ENCODE data around the gene ZBTB44.

Gene ZBTB44

DNA sequence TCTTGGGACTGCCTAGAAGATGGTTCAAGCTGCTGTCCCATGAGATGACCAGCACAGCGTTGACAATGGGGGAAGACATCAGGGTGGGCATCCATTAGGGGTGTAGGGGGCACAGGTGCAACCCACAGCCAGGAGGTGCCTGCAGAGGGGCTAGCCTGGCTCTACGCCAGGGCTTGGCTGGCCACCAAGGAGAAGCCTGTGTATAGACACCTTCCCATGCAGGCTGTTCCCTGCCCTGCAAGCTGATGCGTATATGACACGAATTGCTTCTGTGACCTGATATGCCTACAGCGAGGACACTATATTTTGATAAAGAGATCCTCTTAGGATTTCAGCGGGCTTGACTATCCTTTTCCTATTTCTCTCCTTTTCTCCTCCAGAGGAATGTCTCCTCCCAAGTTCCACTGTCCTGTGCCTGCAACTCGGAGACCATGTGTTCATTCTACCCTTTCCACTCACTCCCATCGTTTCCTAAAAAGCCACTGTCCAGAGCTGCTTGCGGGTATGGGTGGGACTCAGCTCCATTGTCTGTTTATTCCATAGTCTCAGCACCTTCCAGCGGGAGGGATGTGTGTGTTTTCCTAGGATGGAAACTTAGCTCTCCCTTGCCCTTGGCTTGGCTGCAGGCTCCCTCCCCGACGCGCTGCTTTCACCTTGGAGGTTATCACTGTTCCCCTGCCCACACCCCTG is 99.0 kb downstream of the ZBTB44 start:
- no peak for DNase-seq
- Histone ChIP-seq H3K27ac (no peak overlapping the region), H3K4me3 (no peak overlapping the region), H3K36me3 (no peaks in the 10 kb centered on the region), H3K9me3 (no peaks in the 10 kb centered on the region), H3K27me3 (peaks cover 0 to 19% of the 10 kb centered on the region in 2 donors), H3K4me1 (peaks cover 0 to 7% (median 2%) of the 10 kb centered on the region in 4 donors)
- intact Hi-C loops (cut with DNase I; ENCODE audit: low total_unique reads), result loop anchor here (10.0 kb wide), 2 partner anchors 169 to 709 kb away; no protein-coding TSS in a partner anchor
- no peak for TF ChIP-seq CTCF (IDR thresholded peaks at IDR 0.05)

GRCh38 chr11:130214861-130215530 is 99.7 kb downstream of the ZBTB44 start:
- H3K4me3 ChIP-seq, result no peak overlapping the region
- peaks cover 0 to 7% (median 2%) of the 10 kb centered on the region in 4 donors for H3K4me1 ChIP-seq
- no peak for TF ChIP-seq CTCF (IDR thresholded peaks at IDR 0.05)
- intact Hi-C loops (cut with DNase I; ENCODE audit: low total_unique reads), result loop anchor here (5.0 to 10.0 kb wide), 3 partner anchors 170 to 710 kb away; partner anchors contain the start of gene ADAMTS8
- peaks cover 0 to 19% of the 10 kb centered on the region in 2 donors for H3K27me3 ChIP-seq
- H3K9me3 ChIP-seq, result no peaks in the 10 kb centered on the region
- no peaks in the 10 kb centered on the region for H3K36me3 ChIP-seq
- DNase-seq, result no peak
- no peak overlapping the region for H3K27ac ChIP-seq

GRCh38 chr11:130213979-130214281 is 100.8 kb downstream of the ZBTB44 start:
- TF ChIP-seq CTCF (IDR thresholded peaks at IDR 0.05), result no peak
- intact Hi-C loops (cut with DNase I; ENCODE audit: low total_unique reads), result loop anchor here (5.0 to 10.0 kb wide), 3 partner anchors 171 to 711 kb away; partner anchors contain the start of gene ADAMTS8
- no peak overlapping the region for H3K4me3 ChIP-seq
- no peaks in the 10 kb centered on the region for H3K9me3 ChIP-seq
- H3K27ac ChIP-seq, result no peak overlapping the region
- DNase-seq, result no peak
- peaks cover 0 to 19% of the 10 kb centered on the region in 2 donors for H3K27me3 ChIP-seq
- H3K4me1 ChIP-seq, result peaks cover 0 to 7% (median 2%) of the 10 kb centered on the region in 4 donors
- H3K36me3 ChIP-seq, result no peaks in the 10 kb centered on the region

GRCh38 chr11:130213143-130213978 is 101.4 kb downstream of the ZBTB44 start:
- Histone ChIP-seq H3K4me1 (peaks cover 0 to 7% (median 2%) of the 10 kb centered on the region in 4 donors), H3K27me3 (peaks cover 0 to 19% of the 10 kb centered on the region in 2 donors), H3K4me3 (no peak overlapping the region), H3K9me3 (no peaks in the 10 kb centered on the region), H3K27ac (no peak overlapping the region), H3K36me3 (peaks cover 0 to 2% (median 0%) of the 10 kb centered on the region in 3 donors)
- intact Hi-C loops (cut with DNase I; ENCODE audit: low total_unique reads), result loop anchor here (5.0 to 10.0 kb wide), 3 partner anchors 171 to 711 kb away; partner anchors contain the start of gene ADAMTS8
- peak in 1 of 2 donors; percentile 64 for DNase-seq
- peak; percentile 78 to 94 for TF ChIP-seq CTCF (IDR thresholded peaks at IDR 0.05)

DNA sequence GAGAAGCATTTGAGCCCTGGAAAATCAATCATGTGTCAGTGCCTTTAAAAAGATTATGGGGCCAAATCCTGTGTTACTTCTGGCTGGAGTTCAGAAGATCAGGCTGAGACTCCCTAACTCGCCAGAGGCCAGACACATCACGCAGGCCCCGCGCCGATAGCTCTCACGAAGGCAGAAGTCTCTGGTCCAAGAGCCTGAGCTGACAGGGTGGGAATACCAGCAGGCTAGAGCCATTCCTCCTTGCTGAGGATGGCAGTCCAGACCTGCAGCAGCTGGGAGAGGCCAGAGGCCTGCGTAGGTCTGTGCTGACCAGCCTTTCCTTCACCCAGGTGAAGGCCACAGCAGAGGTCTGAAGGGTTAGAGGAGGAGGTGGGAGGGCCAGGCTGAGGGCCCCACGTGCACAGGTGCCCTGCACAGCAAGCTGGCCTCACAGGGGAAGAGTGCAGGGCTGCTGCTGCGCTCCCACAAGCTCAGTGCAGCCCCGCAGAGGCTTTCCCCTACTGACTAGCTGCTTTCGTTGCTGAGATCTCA is 102.2 kb downstream of the ZBTB44 start:
- intact Hi-C loops (cut with DNase I; ENCODE audit: low total_unique reads), result loop anchor here (5.0 to 10.0 kb wide), 3 partner anchors 172 to 712 kb away; partner anchors contain the start of gene ADAMTS8
- DNase-seq, result peak in 1 of 2 donors; percentile 58

More for the DNA sequence above, 102.2 kb downstream of the ZBTB44 start:
- no peaks in the 10 kb centered on the region for H3K9me3 ChIP-seq
- H3K27ac ChIP-seq, result no peak overlapping the region
- peaks cover 0 to 19% of the 10 kb centered on the region in 2 donors for H3K27me3 ChIP-seq
- TF ChIP-seq CTCF (IDR thresholded peaks at IDR 0.05), result no peak
- peaks cover 0 to 7% (median 2%) of the 10 kb centered on the region in 4 donors for H3K4me1 ChIP-seq
- H3K4me3 ChIP-seq, result no peak overlapping the region
- H3K36me3 ChIP-seq, result peaks cover 0 to 5% (median 0%) of the 10 kb centered on the region in 3 donors
